IMR-90 (cell line): ENCODE measurements around the gene ENDOV. TPM values are rescaled to one million over a fixed set of nuclear protein-coding genes. Genes with fewer than 3 reads are reported as not detected.

ENCODE experiments used
- ATAC-seq: fragments of 200-7000 bp; cut with Tn5 transposase; 2 replicates; pipeline ENCODE4 v1.9.1; 2020; ENCODE audit warnings: low read depth, mild to moderate bottlenecking, moderate library complexity
- BruUV-seq: library from RNA; stranded (reverse); fragments of 400-500 nt; replicated peaks from 2 replicates; lab custom pipeline; 2021; lab: Mats Ljungman, UMichigan
- CTCF ChIA-PET: fragments of 300-600 bp; formaldehyde crosslinking; extraction: SDS; loops from one replicate; lab custom pipeline; 2021; ENCODE audit warnings: antibody characterized with exemption; lab: Yijun Ruan, JAX
- POLR2A ChIA-PET: fragments of 300-600 bp; sonication (Branson Sonifier 250); formaldehyde crosslinking; loops from one replicate; lab custom pipeline; 2022; ENCODE audit warnings: antibody characterized with exemption; ENCODE audit not compliant: unreplicated experiment; lab: Charles Lee
- DNase-seq: peaks from one replicate; pipeline ENCODE4 v3.0.0; 2013
- H2AFZ ChIP-seq: replicated peaks from 2 replicates; pipeline ENCODE3; 2013; ENCODE audit warnings: low read length, mild to moderate bottlenecking; ENCODE audit not compliant: poor library complexity
- H2AK5ac ChIP-seq: 2 replicates; pipeline ENCODE4 v1.6.1; 2013; ENCODE audit warnings: low read depth, low read length, inconsistent platforms
- H2AK9ac ChIP-seq: replicated peaks from 2 replicates; pipeline ENCODE3; 2013; ENCODE audit warnings: mild to moderate bottlenecking, low read depth, low read length, moderate library complexity; ENCODE audit not compliant: poor library complexity
- H2BK120ac ChIP-seq: 2 replicates; pipeline ENCODE4 v1.6.1; 2013; ENCODE audit warnings: low read depth, low read length, inconsistent platforms
- H2BK15ac ChIP-seq: 3 replicates; pipeline ENCODE4 v1.6.1; 2013; ENCODE audit warnings: low read depth, low read length, inconsistent platforms
- H2BK20ac ChIP-seq: 2 replicates; pipeline ENCODE4 v1.6.1; 2013; ENCODE audit warnings: low read depth, mild to moderate bottlenecking, inconsistent platforms, low read length, moderate library complexity
- H2BK5ac ChIP-seq: 2 replicates; pipeline ENCODE4 v1.6.1; 2013; ENCODE audit warnings: mild to moderate bottlenecking, low read depth, low read length, inconsistent platforms; ENCODE audit not compliant: poor library complexity, severe bottlenecking
- H3K14ac ChIP-seq: replicated peaks from 2 replicates; pipeline ENCODE4 v1.6.1; 2013; ENCODE audit warnings: low read depth, low read length, inconsistent platforms
- H3K18ac ChIP-seq: 2 replicates; pipeline ENCODE4 v1.6.1; 2013; ENCODE audit warnings: low read depth, low read length, control low read depth
- H3K23ac ChIP-seq: 2 replicates; pipeline ENCODE4 v1.6.1; 2013; ENCODE audit warnings: low read depth, low read length, inconsistent platforms
- H3K27ac ChIP-seq: 2 replicates; pipeline ENCODE4 v1.5.1; 2013; ENCODE audit warnings: mild to moderate bottlenecking, control low read depth, low read length; ENCODE audit not compliant: insufficient read depth
- H3K27me3 ChIP-seq: 2 replicates; pipeline ENCODE4 v1.6.1; 2013; ENCODE audit warnings: low read length; ENCODE audit not compliant: control insufficient read depth, insufficient read depth
- H3K36me3 ChIP-seq: 2 replicates; pipeline ENCODE4 v1.6.1; 2013; ENCODE audit warnings: low read length, mixed read lengths; ENCODE audit not compliant: control insufficient read depth, insufficient read depth
- H3K4ac ChIP-seq: 2 replicates; pipeline ENCODE4 v1.6.1; 2013; ENCODE audit warnings: low read depth, low read length, inconsistent platforms
- H3K4me1 ChIP-seq: 2 replicates; pipeline ENCODE4 v1.6.1; 2013; ENCODE audit warnings: low read length, mixed read lengths; ENCODE audit not compliant: control insufficient read depth, insufficient read depth
- H3K4me2 ChIP-seq: 2 replicates; pipeline ENCODE4 v1.6.1; 2013; ENCODE audit warnings: low read depth, mild to moderate bottlenecking, control low read depth, low read length, moderate library complexity
- H3K4me3 ChIP-seq: 2 replicates; pipeline ENCODE4 v1.5.1; 2013; ENCODE audit warnings: low read depth, mild to moderate bottlenecking, control low read depth, low read length, moderate library complexity; ENCODE audit not compliant: insufficient read depth
- H3K56ac ChIP-seq: 2 replicates; pipeline ENCODE4 v1.6.1; 2013; ENCODE audit warnings: low read length, inconsistent platforms; ENCODE audit not compliant: insufficient read depth; ENCODE audit errors: extremely low read depth
- H3K79me1 ChIP-seq, 2 experiments: 2 replicates each; pipeline ENCODE4 v1.6.1; 2013; ENCODE audit warnings: low read length in 2 of 2, inconsistent platforms in 1 of 2, low read depth in 1 of 2
- H3K9ac ChIP-seq: 2 replicates; pipeline ENCODE4 v1.6.1; 2013; ENCODE audit warnings: low read depth, low read length, control low read depth
- H3K9me1 ChIP-seq: 2 replicates; pipeline ENCODE4 v1.6.1; 2013; ENCODE audit warnings: low read length, inconsistent platforms; ENCODE audit not compliant: insufficient read depth
- H3K9me3 ChIP-seq: 2 replicates; pipeline ENCODE4 v1.6.1; 2013; ENCODE audit warnings: low read length; ENCODE audit not compliant: control insufficient read depth, insufficient read depth
- H4K20me1 ChIP-seq: 2 replicates; pipeline ENCODE4 v1.6.1; 2013; ENCODE audit warnings: low read length, inconsistent platforms; ENCODE audit not compliant: insufficient read depth
- H4K5ac ChIP-seq: 2 replicates; pipeline ENCODE4 v1.6.1; 2013; ENCODE audit warnings: mild to moderate bottlenecking, low read depth, low read length, control low read depth
- H4K8ac ChIP-seq, 2 experiments: 2 replicates each; pipeline ENCODE4 v1.6.1; 2013; ENCODE audit warnings: low read depth in 2 of 2, low read length in 2 of 2, control low read depth in 1 of 2, inconsistent platforms in 1 of 2
- H4K91ac ChIP-seq: 2 replicates; pipeline ENCODE4 v1.6.1; 2013; ENCODE audit warnings: low read depth, low read length, inconsistent platforms; ENCODE audit not compliant: insufficient read depth
- CEBPB ChIP-seq: IDR thresholded peaks from 2 replicates; pipeline ENCODE4 v1.6.1; 2012; ENCODE audit warnings: low read depth, low read length, improper control_type of control experiment
- MXI1 ChIP-seq: IDR thresholded peaks from 2 replicates; pipeline ENCODE4 v1.6.1; 2012; ENCODE audit warnings: low read depth, mild to moderate bottlenecking, low read length, moderate library complexity, borderline replicate concordance
- NFE2L2 ChIP-seq: fragments of 150-350 bp; IDR thresholded peaks from 2 replicates; pipeline ENCODE4 v1.6.1; 2016; ENCODE audit warnings: low read depth, mild to moderate bottlenecking, low read length
- POLR2A ChIP-seq: IDR thresholded peaks from 2 replicates; pipeline ENCODE4 v1.6.1; 2012; ENCODE audit warnings: mild to moderate bottlenecking, low read depth, low read length
- WGBS, 2 experiments: methylation state at CpG; one replicate each; pipeline versions ENCODE4 v1.1.5 to v1.1.7; 2013; ENCODE audit warnings: missing lambda C conversion rate in 2 of 2; ENCODE audit not compliant: insufficient read length in 1 of 2; ENCODE audit errors: extremely low coverage in 2 of 2; 5-methylcytosine and 5-hydroxymethylcytosine counted together
- dilution Hi-C: fragments of 300-500 bp; cut with HindIII; formaldehyde crosslinking; loops from one replicate; pipeline ENCODE4 v1.14.3; 2018; ENCODE audit warnings: low sequenced_read_pairs; ENCODE audit not compliant: unreplicated experiment
- in situ Hi-C: fragments of 300-500 bp; cut with MboI; formaldehyde crosslinking; loops from 3 replicates; pipeline ENCODE4 v1.14.3; 2019; ENCODE audit warnings: low sequenced_read_pairs, inconsistent platforms, mixed read lengths
- intact Hi-C: fragments of 100-400 bp; cut with micrococcal nuclease; formaldehyde crosslinking; loops from 2 replicates; pipeline ENCODE4 v1.10.0; 2022
- microRNA-seq, 2 experiments: library from miRNA; stranded (forward) in 1 of 2; unstranded in 1 of 2; fragments of 10-50 nt in 1 of 2; fragments of <30 nt in 1 of 2; gene quantifications in 1 of 2; microRNA quantifications in 1 of 2; one replicate each; pipeline versions ENCODE3 to v1.1.0; 2013 to 2020; ENCODE audit not compliant: insufficient read depth in 1 of 2, insufficient read length in 1 of 2, unreplicated experiment in 1 of 2
- polyA plus RNA-seq, 3 experiments: library from polyadenylated mRNA; depleted of rRNA; stranded (reverse); fragments of >200 nt; gene quantifications; 2 replicates each; pipeline ENCODE4 v1.2.3, GENCODE V29; 2012; ENCODE audit warnings: low replicate concordance in 1 of 3
- small RNA-seq, 5 experiments: library from RNA; depleted of rRNA; stranded (forward); fragments of <200 nt; gene quantifications; one replicate each; pipeline ENCODE3, GENCODE V24; 2012
- total RNA-seq: library from RNA; depleted of rRNA; stranded (reverse); fragments of >200 nt; gene quantifications from 2 replicates; pipeline ENCODE4 v1.2.3, GENCODE V29; 2012; rRNA removed

The ENDOV gene
- total and polyA plus RNA-seq, 2 of the 4 experiments (the other 2 are of a cell fraction), result 15.1 to 30.3 TPM

- WGBS, 2 experiments, result 31% methylated on average over 4 of the region's 7 CpGs; no CpG with 5 or more reads in 1 of the 2 experiments
- dilution Hi-C loops, result no loop called here
- H3K4me1 ChIP-seq, result no peaks in the 10 kb centered on the region; the same call in 1 of the 2 replicates
- BruUV-seq, result no TSS peak
- no peaks in the 10 kb centered on the region for H3K79me1 ChIP-seq
- ATAC-seq (no peak), DNase-seq (no peak)
- no peaks in the 10 kb centered on the region for H3K36me3 ChIP-seq
- no peak overlapping the region for H3K27ac ChIP-seq
- H3K4me3 ChIP-seq, result no peak overlapping the region
- H3K56ac ChIP-seq, result no peak overlapping the region
- H4K5ac ChIP-seq, result no peak overlapping the region
- H2AK9ac ChIP-seq, result no peak overlapping the region
- peaks cover 3% of the 10 kb centered on the region; the same call in 1 of the 2 replicates for H3K9me1 ChIP-seq
- no peak overlapping the region for H4K8ac ChIP-seq
- POLR2A ChIA-PET, result no interaction called here
- H3K18ac ChIP-seq, result no peak overlapping the region
- no peak overlapping the region for H3K9ac ChIP-seq
- peaks cover 7% of the 10 kb centered on the region; the same call in 1 of the 2 replicates for H3K9me3 ChIP-seq
- H2AFZ ChIP-seq, result no peak overlapping the region
- no peak overlapping the region for H3K14ac ChIP-seq
- in situ Hi-C loops, result no loop called here
- H4K20me1 ChIP-seq, result peaks cover 3% of the 10 kb centered on the region; the same call in 1 of the 2 replicates
- H4K91ac ChIP-seq, result no peak overlapping the region
- no peak overlapping the region for H2BK15ac ChIP-seq
- H3K4me2 ChIP-seq, result no peak overlapping the region
- H2BK5ac ChIP-seq, result no peak overlapping the region
- H2BK20ac ChIP-seq, result no peak overlapping the region
- no peak for TF ChIP-seq POLR2A
- TF ChIP-seq NFE2L2, result no peak
- TF ChIP-seq CEBPB, result no peak
- no peak for TF ChIP-seq MXI1
- H3K23ac ChIP-seq, result no peak overlapping the region
- H3K4ac ChIP-seq, result no peak overlapping the region
- H2BK120ac ChIP-seq, result no peak overlapping the region
- intact Hi-C loops, result no loop called here
- CTCF ChIA-PET, result no interaction called here
- no peak overlapping the region for H2AK5ac ChIP-seq
- peaks cover 47% of the 10 kb centered on the region for H3K27me3 ChIP-seq
Observed at GRCh38 chr17:80487511-80487910, 72.5 kb downstream of the ENDOV start.

Small RNA genes lying within 50 kb of the gene (microRNA-seq; reads per million reads assigned to microRNA genes)
- 0 reads per million in 2 experiments for gene MIR4730

Small RNA genes lying within 50 kb of the gene (small RNA-seq; reads per million reads assigned to genes)
- 0 to 0.08 (median 0) reads per million in 5 experiments for gene MIR4730

Other genes starting within 250 kb of the ENDOV start
- not detected in 2 replicates for gene CARD14, start 245.1 kb upstream of the ENDOV start, total RNA-seq
- gene CARD14, start 245.1 kb upstream of the ENDOV start, polyA plus RNA-seq (2012; rRNA removed), result not detected in 2 replicates
- gene SGSH, start 194.8 kb upstream of the ENDOV start, total RNA-seq, result 3.0 and 3.9 TPM in 2 replicates
- gene SGSH, start 194.8 kb upstream of the ENDOV start, polyA plus RNA-seq (2012; rRNA removed), result 41.5 TPM in 2 replicates
- 2.2 and 3.2 TPM in 2 replicates for gene SLC26A11, start 194.7 kb upstream of the ENDOV start, total RNA-seq
- gene SLC26A11, start 194.7 kb upstream of the ENDOV start, polyA plus RNA-seq (2012; rRNA removed), result 15.6 and 17.2 TPM in 2 replicates
- 36.0 and 37.5 TPM in 2 replicates for gene RNF213, start 154.3 kb upstream of the ENDOV start, total RNA-seq
- 20.8 and 23.4 TPM in 2 replicates for gene RNF213, start 154.3 kb upstream of the ENDOV start, polyA plus RNA-seq (2012; rRNA removed)
- 20.8 and 23.3 TPM in 2 replicates for gene NPTX1, start 61.4 kb downstream of the ENDOV start, total RNA-seq
- 39.5 and 47.0 TPM in 2 replicates for gene NPTX1, start 61.4 kb downstream of the ENDOV start, polyA plus RNA-seq (2012; rRNA removed)
- 10.8 and 11.1 TPM in 2 replicates for gene RPTOR, start 129.7 kb downstream of the ENDOV start, total RNA-seq
- 14.7 and 15.8 TPM in 2 replicates for gene RPTOR, start 129.7 kb downstream of the ENDOV start, polyA plus RNA-seq (2012; rRNA removed)